DMS114 treated with DMSO at 0.1 percent for 48 hours (cell line): ENCODE results near the gene LAGE3.

Source experiments
- DNase-seq: peaks from one replicate; lab custom pipeline; 2025; ENCODE audit not compliant: unreplicated experiment; lab: John Stamatoyannopoulos, UW

Gene LAGE3

GRCh38 chrX:154436983-154437752 is 41.9 kb downstream of the LAGE3 start, which contains the start of gene GDI1:
Gene GDI1, plus strand, starts transcription at chrX:154437154. Its CDS starts 101 bp downstream, at chrX:154437255.
- DNase-seq = no peak

GRCh38 chrX:154436374-154436982 is 42.6 kb downstream of the LAGE3 start:
- DNase-seq = no peak

- DNase-seq = no peak
Measured at GRCh38 chrX:154435171-154435733, 43.8 kb downstream of the LAGE3 start.

GRCh38 chrX:154434394-154435168 is 44.5 kb downstream of the LAGE3 start:
- DNase-seq = no peak

GRCh38 chrX:154433605-154434004 is 45.5 kb downstream of the LAGE3 start:
- no peak for DNase-seq

GRCh38 chrX:154432210-154432609 is 46.9 kb downstream of the LAGE3 start:
- DNase-seq = no peak

- DNase-seq = no peak
Measured at GRCh38 chrX:154431341-154431740, 47.7 kb downstream of the LAGE3 start.

GRCh38 chrX:154430916-154431315 is 48.2 kb downstream of the LAGE3 start:
- DNase-seq = no peak

GRCh38 chrX:154430479-154430878 is 48.6 kb downstream of the LAGE3 start:
- DNase-seq = no peak

- no peak for DNase-seq
Measured at GRCh38 chrX:154429711-154430110, 49.4 kb downstream of the LAGE3 start.

GRCh38 chrX:154428176-154429171 is 50.6 kb downstream of the LAGE3 start, which contains the start of gene ATP6AP1:
Gene ATP6AP1, plus strand, starts transcription at chrX:154428677. Its CDS starts 16 bp downstream, at chrX:154428693.
- peak; percentile 78 for DNase-seq
